Occipital lobe (tissue), 2 donors: ENCODE data around the gene TGFA. TPM values are rescaled to one million over a fixed set of nuclear protein-coding genes. Genes with fewer than 3 reads are reported as not detected.
A peak's percentile ranks its signal among the peaks of the same experiment; 100 is the strongest.

Experiments
- DNase-seq: peaks from one replicate; lab custom pipeline; 2025; lab: John Stamatoyannopoulos, UW
- total RNA-seq: library from RNA; depleted of rRNA; stranded (reverse); fragments of >200 nt; gene quantifications from one replicate; pipeline ENCODE4 v1.2.3, GENCODE V29; 2014

Gene TGFA
- total RNA-seq, 1 donor from 2014 or later, result 14.2 TPM

- DNase-seq, result no peak
Measured at GRCh38 chr2:70552501-70553333, 909 bp downstream of the TGFA start.

GRCh38 chr2:70551167-70551566 is 2.5 kb downstream of the TGFA start:
- DNase-seq, result no peak

GRCh38 chr2:70549962-70550361 is 3.7 kb downstream of the TGFA start:
- no peak for DNase-seq

GRCh38 chr2:70549064-70549710 is 4.4 kb downstream of the TGFA start:
- no peak for DNase-seq

GRCh38 chr2:70548233-70548632 is 5.4 kb downstream of the TGFA start:
- DNase-seq, result no peak

GRCh38 chr2:70546885-70547284 is 6.7 kb downstream of the TGFA start:
- no peak for DNase-seq

- DNase-seq, result no peak
Measured at GRCh38 chr2:70546376-70546775, 7.2 kb downstream of the TGFA start.

- peak; percentile 54 for DNase-seq
Measured at GRCh38 chr2:70541481-70542020, 12.1 kb downstream of the TGFA start.

GRCh38 chr2:70537840-70538239 is 15.8 kb downstream of the TGFA start:
- no peak for DNase-seq

- DNase-seq, result no peak
Measured at GRCh38 chr2:70536517-70537055, 17.0 kb downstream of the TGFA start.

- DNase-seq, result no peak
Measured at GRCh38 chr2:70535573-70535972, 18.1 kb downstream of the TGFA start.

GRCh38 chr2:70534183-70534836 is 19.3 kb downstream of the TGFA start:
- no peak for DNase-seq

- DNase-seq, result no peak
Measured at GRCh38 chr2:70532244-70532935, 21.2 kb downstream of the TGFA start.

GRCh38 chr2:70531419-70532086 is 22.1 kb downstream of the TGFA start:
- DNase-seq, result no peak

- no peak for DNase-seq
Measured at GRCh38 chr2:70529610-70530009, 24.0 kb downstream of the TGFA start.

- no peak for DNase-seq
Measured at GRCh38 chr2:70528929-70529328, 24.7 kb downstream of the TGFA start.

- no peak for DNase-seq
Measured at GRCh38 chr2:70528276-70528675, 25.4 kb downstream of the TGFA start.

- DNase-seq, result no peak
Measured at GRCh38 chr2:70527447-70528080, 26.1 kb downstream of the TGFA start.

GRCh38 chr2:70526126-70526525 is 27.5 kb downstream of the TGFA start:
- DNase-seq, result no peak

- DNase-seq, result no peak
Measured at GRCh38 chr2:70525032-70525431, 28.6 kb downstream of the TGFA start.
